ENCODE data around the gene RHBDD3. TPM values are rescaled to one million over a fixed set of nuclear protein-coding genes. Genes with fewer than 3 reads are reported as not detected.
A peak's percentile ranks its signal among the peaks of the same experiment; 100 is the strongest.

Gene RHBDD3
- total and polyA plus RNA-seq, 2 experiments from 2014 or later, result 55.0 to 115 TPM

DNA sequence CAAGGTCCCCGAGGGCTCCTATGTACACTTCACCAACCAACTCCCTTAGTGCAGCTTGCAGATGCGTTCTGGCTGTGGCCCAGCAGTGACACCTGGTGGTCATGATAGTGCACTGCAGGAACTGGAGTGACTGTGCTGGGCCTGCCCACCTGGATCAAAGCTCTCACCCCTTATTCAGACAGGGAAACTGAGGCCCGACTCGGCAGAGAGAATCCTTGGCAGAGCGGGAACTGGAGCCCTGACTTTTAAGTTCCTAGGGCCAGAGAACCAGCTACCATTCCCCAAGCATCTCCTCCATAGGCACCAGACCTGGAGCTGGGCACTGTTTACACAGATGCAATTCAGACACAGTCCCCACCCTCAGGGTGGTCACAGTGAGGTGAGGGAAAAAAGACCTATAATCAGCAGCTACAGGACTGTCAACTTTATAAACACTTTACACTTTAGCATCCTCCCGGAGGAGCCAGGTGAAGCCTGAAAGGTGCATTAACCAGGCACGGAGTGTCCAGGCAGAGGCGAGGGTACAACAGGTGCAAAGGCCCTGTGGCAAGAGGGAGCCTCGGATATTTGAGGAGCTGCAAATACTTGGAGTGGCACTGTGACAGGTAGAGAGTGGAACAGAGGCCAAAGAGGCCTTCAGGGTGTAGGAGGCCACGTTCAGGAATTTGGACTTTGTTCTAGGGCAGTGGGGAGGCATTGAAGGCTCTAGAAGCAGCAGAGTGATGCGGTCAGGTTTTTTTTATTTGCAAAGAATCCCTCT, 22.0 kb downstream of the RHBDD3 start (continued):
- TF ChIP-seq, protein P1, sequence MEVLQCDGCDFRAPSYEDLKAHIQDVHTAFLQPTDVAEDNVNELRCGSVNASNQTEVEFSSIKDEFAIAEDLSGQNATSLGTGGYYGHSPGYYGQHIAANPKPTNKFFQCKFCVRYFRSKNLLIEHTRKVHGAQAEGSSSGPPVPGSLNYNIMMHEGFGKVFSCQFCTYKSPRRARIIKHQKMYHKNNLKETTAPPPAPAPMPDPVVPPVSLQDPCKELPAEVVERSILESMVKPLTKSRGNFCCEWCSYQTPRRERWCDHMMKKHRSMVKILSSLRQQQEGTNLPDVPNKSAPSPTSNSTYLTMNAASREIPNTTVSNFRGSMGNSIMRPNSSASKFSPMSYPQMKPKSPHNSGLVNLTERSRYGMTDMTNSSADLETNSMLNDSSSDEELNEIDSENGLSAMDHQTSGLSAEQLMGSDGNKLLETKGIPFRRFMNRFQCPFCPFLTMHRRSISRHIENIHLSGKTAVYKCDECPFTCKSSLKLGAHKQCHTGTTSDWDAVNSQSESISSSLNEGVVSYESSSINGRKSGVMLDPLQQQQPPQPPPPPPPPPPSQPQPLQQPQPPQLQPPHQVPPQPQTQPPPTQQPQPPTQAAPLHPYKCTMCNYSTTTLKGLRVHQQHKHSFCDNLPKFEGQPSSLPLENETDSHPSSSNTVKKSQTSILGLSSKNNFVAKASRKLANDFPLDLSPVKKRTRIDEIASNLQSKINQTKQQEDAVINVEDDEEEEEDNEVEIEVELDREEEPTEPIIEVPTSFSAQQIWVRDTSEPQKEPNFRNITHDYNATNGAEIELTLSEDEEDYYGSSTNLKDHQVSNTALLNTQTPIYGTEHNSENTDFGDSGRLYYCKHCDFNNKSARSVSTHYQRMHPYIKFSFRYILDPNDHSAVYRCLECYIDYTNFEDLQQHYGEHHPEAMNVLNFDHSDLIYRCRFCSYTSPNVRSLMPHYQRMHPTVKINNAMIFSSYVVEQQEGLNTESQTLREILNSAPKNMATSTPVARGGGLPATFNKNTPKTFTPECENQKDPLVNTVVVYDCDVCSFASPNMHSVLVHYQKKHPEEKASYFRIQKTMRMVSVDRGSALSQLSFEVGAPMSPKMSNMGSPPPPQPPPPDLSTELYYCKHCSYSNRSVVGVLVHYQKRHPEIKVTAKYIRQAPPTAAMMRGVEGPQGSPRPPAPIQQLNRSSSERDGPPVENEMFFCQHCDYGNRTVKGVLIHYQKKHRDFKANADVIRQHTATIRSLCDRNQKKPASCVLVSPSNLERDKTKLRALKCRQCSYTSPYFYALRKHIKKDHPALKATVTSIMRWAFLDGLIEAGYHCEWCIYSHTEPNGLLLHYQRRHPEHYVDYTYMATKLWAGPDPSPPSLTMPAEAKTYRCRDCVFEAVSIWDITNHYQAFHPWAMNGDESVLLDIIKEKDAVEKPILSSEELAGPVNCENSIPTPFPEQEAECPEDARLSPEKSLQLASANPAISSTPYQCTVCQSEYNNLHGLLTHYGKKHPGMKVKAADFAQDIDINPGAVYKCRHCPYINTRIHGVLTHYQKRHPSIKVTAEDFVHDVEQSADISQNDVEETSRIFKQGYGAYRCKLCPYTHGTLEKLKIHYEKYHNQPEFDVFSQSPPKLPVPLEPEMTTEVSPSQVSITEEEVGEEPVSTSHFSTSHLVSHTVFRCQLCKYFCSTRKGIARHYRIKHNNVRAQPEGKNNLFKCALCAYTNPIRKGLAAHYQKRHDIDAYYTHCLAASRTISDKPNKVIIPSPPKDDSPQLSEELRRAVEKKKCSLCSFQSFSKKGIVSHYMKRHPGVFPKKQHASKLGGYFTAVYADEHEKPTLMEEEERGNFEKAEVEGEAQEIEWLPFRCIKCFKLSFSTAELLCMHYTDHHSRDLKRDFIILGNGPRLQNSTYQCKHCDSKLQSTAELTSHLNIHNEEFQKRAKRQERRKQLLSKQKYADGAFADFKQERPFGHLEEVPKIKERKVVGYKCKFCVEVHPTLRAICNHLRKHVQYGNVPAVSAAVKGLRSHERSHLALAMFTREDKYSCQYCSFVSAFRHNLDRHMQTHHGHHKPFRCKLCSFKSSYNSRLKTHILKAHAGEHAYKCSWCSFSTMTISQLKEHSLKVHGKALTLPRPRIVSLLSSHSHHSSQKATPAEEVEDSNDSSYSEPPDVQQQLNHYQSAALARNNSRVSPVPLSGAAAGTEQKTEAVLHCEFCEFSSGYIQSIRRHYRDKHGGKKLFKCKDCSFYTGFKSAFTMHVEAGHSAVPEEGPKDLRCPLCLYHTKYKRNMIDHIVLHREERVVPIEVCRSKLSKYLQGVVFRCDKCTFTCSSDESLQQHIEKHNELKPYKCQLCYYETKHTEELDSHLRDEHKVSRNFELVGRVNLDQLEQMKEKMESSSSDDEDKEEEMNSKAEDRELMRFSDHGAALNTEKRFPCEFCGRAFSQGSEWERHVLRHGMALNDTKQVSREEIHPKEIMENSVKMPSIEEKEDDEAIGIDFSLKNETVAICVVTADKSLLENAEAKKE (CRISPR knock-in tag; IDR thresholded peaks at IDR 0.05), result no peak

DNA sequence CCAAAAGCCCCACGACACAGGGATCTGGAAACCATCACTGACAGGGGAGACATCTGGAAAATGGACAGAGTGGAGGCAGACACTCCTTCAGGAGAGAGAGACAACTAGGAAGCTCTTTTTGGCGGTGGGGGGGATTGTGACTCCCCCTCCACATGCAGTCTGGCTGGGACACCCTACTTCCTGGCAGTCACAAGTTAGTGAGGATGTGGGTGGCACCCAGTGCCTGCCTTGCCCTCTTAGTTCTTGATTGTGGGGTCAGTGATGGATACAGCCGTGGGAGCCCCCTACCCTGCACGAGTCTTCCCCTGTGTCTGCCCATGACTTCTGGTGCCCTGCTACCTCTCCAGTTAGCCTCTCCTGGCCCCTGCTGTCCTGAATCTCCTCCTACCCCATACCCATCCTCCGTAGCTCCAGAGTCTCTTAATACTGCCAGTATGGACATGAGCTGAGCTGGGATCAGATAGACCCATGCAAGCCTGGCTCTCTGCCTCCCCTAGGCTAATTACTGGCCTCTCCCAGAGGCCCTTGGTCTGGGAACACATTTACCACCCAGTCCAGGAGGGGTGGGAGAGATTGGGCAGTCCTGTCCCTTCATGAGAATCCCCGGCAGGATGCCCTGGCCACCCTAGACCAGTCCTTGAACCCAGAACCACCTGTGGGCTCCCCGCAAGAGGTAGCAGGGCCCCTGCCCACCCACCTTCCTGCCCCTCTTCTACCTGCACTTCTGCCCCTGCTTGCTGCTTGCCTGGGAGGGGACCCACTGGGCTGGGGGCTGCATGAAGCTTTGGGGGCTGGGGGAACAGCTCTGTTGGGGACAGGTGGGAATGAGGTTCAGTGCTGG, 22.8 kb downstream of the RHBDD3 start:
- no peak overlapping the region for H3K4me2 ChIP-seq
- no peak for TF ChIP-seq ZNF331 (CRISPR knock-in tag; IDR thresholded peaks at IDR 0.05; ENCODE audit: low read depth)
- DNase-seq (ENCODE audit: low spot score) (no peak), ATAC-seq (peak; percentile 40)
- H3K4me3 ChIP-seq, result no peak overlapping the region
- Mint-ChIP-seq H3K9me3 (peaks cover 27% of the 10 kb centered on the region), H3K36me3 (ENCODE audit: low read depth) (peaks cover 25% of the 10 kb centered on the region; the same call in 2 of the 3 replicates), H3K27ac (no peak overlapping the region), H3K27me3 (ENCODE audit: insufficient read depth, low read depth, poor library complexity) (peaks cover 8% of the 10 kb centered on the region), H3K4me1 (no peaks in the 10 kb centered on the region), H3K4me3 (no peak overlapping the region)
- H3K27ac ChIP-seq (ENCODE audit: low read depth), result no peak overlapping the region
- H3K27me3 ChIP-seq (ENCODE audit: insufficient read depth), result no peaks in the 10 kb centered on the region
- no peaks in the 10 kb centered on the region for H3K4me1 ChIP-seq (ENCODE audit: insufficient read depth)
- H3F3A ChIP-seq (replicated peaks; ENCODE audit: low read depth), result no peaks in the 10 kb centered on the region
- no peaks in the 10 kb centered on the region for H3K9me2 ChIP-seq (ENCODE audit: insufficient read depth)
- H3K36me3 ChIP-seq (ENCODE audit: insufficient read depth), result no peaks in the 10 kb centered on the region
- H4K20me1 ChIP-seq (replicated peaks; ENCODE audit: insufficient read depth), result no peaks in the 10 kb centered on the region
- H2AFZ ChIP-seq, result no peak overlapping the region
- no peaks in the 10 kb centered on the region for H3K79me2 ChIP-seq (replicated peaks; ENCODE audit: insufficient read depth)
